NOMO-1 treated with dmso at 0.1 percent for 144 hours (cell line): Measurements from ENCODE around the gene DSG1.
"Not testable (repeated sequence)": the region's sequence is repeated elsewhere in the genome, so short reads cannot be mapped to it uniquely, and the experiment has no call there.

Experiments used
- DNase-seq: peaks from one replicate; lab custom pipeline; 2025; ENCODE audit not compliant: unreplicated experiment; lab: John Stamatoyannopoulos, UW

The DSG1 gene

GRCh38 chr18:31317860-31318259 is at the start of gene DSG1:
Gene DSG1 (plus strand): TSS chr18:31318160. CDS start chr18:31318301, 141 bp downstream.
- DNase-seq = no peak

- DNase-seq = no peak
Observed at GRCh38 chr18:31268985-31269406, 49.0 kb upstream of the DSG1 start.

GRCh38 chr18:31269566-31269965 is 48.4 kb upstream of the DSG1 start:
- DNase-seq = no peak

GRCh38 chr18:31270578-31270977 is 47.4 kb upstream of the DSG1 start:
- no peak for DNase-seq

GRCh38 chr18:31273812-31274527 is 44.0 kb upstream of the DSG1 start:
- no peak for DNase-seq

GRCh38 chr18:31274931-31275330 is 43.0 kb upstream of the DSG1 start:
- no peak for DNase-seq

- peak; percentile 18 for DNase-seq
Observed at GRCh38 chr18:31275722-31276463, 42.1 kb upstream of the DSG1 start.

- no peak for DNase-seq
Observed at GRCh38 chr18:31278609-31279071, 39.3 kb upstream of the DSG1 start.

GRCh38 chr18:31280502-31280901 is 37.5 kb upstream of the DSG1 start:
- no peak for DNase-seq

- no peak for DNase-seq
Observed at GRCh38 chr18:31281437-31281836, 36.5 kb upstream of the DSG1 start.

GRCh38 chr18:31289446-31289845 is 28.5 kb upstream of the DSG1 start:
- DNase-seq = not testable (repeated sequence)

GRCh38 chr18:31291688-31292087 is 26.3 kb upstream of the DSG1 start:
- DNase-seq = no peak

- no peak for DNase-seq
Observed at GRCh38 chr18:31294199-31294747, 23.7 kb upstream of the DSG1 start.

GRCh38 chr18:31297248-31297647 is 20.7 kb upstream of the DSG1 start:
- DNase-seq = no peak

GRCh38 chr18:31301201-31301655 is 16.7 kb upstream of the DSG1 start:
- DNase-seq = no peak

- no peak for DNase-seq
Observed at GRCh38 chr18:31302991-31303390, 15.0 kb upstream of the DSG1 start.

- DNase-seq = no peak
Observed at GRCh38 chr18:31303771-31304170, 14.2 kb upstream of the DSG1 start.

- DNase-seq = no peak
Observed at GRCh38 chr18:31309115-31309514, 8.8 kb upstream of the DSG1 start.

- DNase-seq = no peak
Observed at GRCh38 chr18:31316974-31317373, 986 bp upstream of the DSG1 start.

GRCh38 chr18:31321719-31322118 is 3.8 kb downstream of the DSG1 start:
- DNase-seq = no peak

- no peak for DNase-seq
Observed at GRCh38 chr18:31325051-31325450, 7.1 kb downstream of the DSG1 start.
